Upper lobe of left lung (tissue), 4 donors: ENCODE measurements around the gene GABRR3.

Source experiments
- EP300 ChIP-seq, 4 donors: sonication (generic); formaldehyde crosslinking; IDR thresholded peaks; one replicate each; pipeline ENCODE4 v1.5.1; 2017; ENCODE audit warnings: antibody characterized with exemption in 4 of 4, control low read depth in 2 of 4
- POLR2A ChIP-seq, 4 donors: fragments of 450-650 bp; IDR thresholded peaks; one replicate each; pipeline ENCODE4 v1.5.1; 2016 to 2017; ENCODE audit warnings: antibody characterized with exemption in 4 of 4, mild to moderate bottlenecking in 2 of 4
- POLR2AphosphoS5 ChIP-seq, 2 donors: sonication (generic); formaldehyde crosslinking; IDR thresholded peaks; one replicate each; pipeline ENCODE4 v1.5.1; 2017; ENCODE audit warnings: antibody characterized with exemption in 2 of 2
- TF ChIP-seq, protein P1 (sequence below), 6 experiments: fragments of 450-650 bp in 4 of 6; fragments of 200-600 bp in 2 of 6; sonication (generic) in 2 of 6; IDR thresholded peaks; one replicate each; pipeline ENCODE4 v1.5.1; 2016 to 2019; ENCODE audit warnings: antibody characterized with exemption in 6 of 6

DNA sequence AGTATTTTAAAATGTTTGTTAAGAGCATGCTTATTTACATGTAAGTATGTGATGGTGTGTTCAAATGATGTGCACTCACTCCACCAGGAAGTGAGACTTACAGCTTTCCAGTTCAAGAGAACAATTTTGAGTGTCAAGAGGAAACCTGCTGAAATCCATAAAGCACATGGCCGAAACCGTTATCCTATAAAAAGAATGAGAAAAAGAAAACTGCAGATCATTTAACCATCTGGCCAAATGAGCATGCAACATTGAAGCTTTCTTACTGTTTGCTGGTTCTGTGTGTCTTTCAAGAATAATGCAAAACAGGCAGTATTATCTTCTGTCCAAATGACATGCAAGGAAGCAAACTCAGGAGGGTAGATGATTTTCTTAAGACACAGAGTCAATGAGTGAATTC, 26.3 kb downstream of the GABRR3 start:
- TF ChIP-seq, protein P1, sequence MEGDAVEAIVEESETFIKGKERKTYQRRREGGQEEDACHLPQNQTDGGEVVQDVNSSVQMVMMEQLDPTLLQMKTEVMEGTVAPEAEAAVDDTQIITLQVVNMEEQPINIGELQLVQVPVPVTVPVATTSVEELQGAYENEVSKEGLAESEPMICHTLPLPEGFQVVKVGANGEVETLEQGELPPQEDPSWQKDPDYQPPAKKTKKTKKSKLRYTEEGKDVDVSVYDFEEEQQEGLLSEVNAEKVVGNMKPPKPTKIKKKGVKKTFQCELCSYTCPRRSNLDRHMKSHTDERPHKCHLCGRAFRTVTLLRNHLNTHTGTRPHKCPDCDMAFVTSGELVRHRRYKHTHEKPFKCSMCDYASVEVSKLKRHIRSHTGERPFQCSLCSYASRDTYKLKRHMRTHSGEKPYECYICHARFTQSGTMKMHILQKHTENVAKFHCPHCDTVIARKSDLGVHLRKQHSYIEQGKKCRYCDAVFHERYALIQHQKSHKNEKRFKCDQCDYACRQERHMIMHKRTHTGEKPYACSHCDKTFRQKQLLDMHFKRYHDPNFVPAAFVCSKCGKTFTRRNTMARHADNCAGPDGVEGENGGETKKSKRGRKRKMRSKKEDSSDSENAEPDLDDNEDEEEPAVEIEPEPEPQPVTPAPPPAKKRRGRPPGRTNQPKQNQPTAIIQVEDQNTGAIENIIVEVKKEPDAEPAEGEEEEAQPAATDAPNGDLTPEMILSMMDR (IDR thresholded peaks at IDR 0.05) = no peak
- TF ChIP-seq POLR2A (IDR thresholded peaks at IDR 0.05) (no peak), EP300 (IDR thresholded peaks at IDR 0.05) (no peak), POLR2AphosphoS5 (IDR thresholded peaks at IDR 0.05) (no peak)
